DND-41 (cell line): ENCODE results near the gene RIMKLA.

Experiments used
- ATAC-seq: fragments of 200-7000 bp; cut with Tn5 transposase; 3 replicates; pipeline ENCODE4 v1.9.1; 2021; ENCODE audit warnings: low read depth; ENCODE audit not compliant: insufficient read depth
- DNase-seq: peaks from one replicate; pipeline ENCODE4 v3.0.0-alpha.2; 2020
- H2AFZ ChIP-seq: 2 replicates; pipeline ENCODE4 v1.6.0; 2012; ENCODE audit warnings: low read depth, low read length
- H3K27ac ChIP-seq: 2 replicates; pipeline ENCODE4 v1.5.1; 2012; ENCODE audit warnings: low read length, inconsistent platforms
- H3K27me3 ChIP-seq: fragments of 200-600 bp; sonication (generic); 2 replicates; pipeline ENCODE4 v1.6.0; 2012; ENCODE audit warnings: low read length, mild to moderate bottlenecking, inconsistent platforms; ENCODE audit not compliant: insufficient read depth, poor library complexity
- H3K36me3 ChIP-seq: 2 replicates; pipeline ENCODE4 v1.5.1; 2012; ENCODE audit warnings: low read length, inconsistent platforms; ENCODE audit not compliant: insufficient read depth
- H3K4me1 ChIP-seq: 2 replicates; pipeline ENCODE4 v1.5.1; 2012; ENCODE audit warnings: mild to moderate bottlenecking, low read length; ENCODE audit not compliant: insufficient read depth
- H3K4me2 ChIP-seq: 2 replicates; pipeline ENCODE4 v1.6.0; 2012; ENCODE audit warnings: mild to moderate bottlenecking, moderate library complexity, low read length, inconsistent platforms; ENCODE audit not compliant: insufficient read depth
- H3K4me3 ChIP-seq, 2 experiments: fragments of 200-600 bp in 1 of 2; shearing (Covaris generic) in 1 of 2; 2 replicates each; pipeline ENCODE4 v1.5.1; 2012 to 2016; ENCODE audit warnings: inconsistent platforms in 2 of 2, low read length in 2 of 2, mild to moderate bottlenecking in 2 of 2, low read depth in 1 of 2, moderate library complexity in 1 of 2
- H3K79me2 ChIP-seq: 2 replicates; pipeline ENCODE4 v1.6.0; 2012; ENCODE audit warnings: low read length, inconsistent platforms; ENCODE audit not compliant: insufficient read depth
- H3K9ac ChIP-seq: 2 replicates; pipeline ENCODE4 v1.6.0; 2012; ENCODE audit warnings: low read depth, mild to moderate bottlenecking, inconsistent platforms, low read length, moderate library complexity
- H3K9me3 ChIP-seq: 2 replicates; pipeline ENCODE4 v1.5.1; 2012; ENCODE audit warnings: low read length, moderate library complexity, mild to moderate bottlenecking, inconsistent platforms; ENCODE audit not compliant: insufficient read depth, severe bottlenecking
- H4K20me1 ChIP-seq: 2 replicates; pipeline ENCODE4 v1.6.0; 2012; ENCODE audit warnings: low read length; ENCODE audit not compliant: insufficient read depth
- EZH2 ChIP-seq: IDR thresholded peaks from 3 replicates; pipeline ENCODE4 v1.6.1; 2012; ENCODE audit warnings: borderline replicate concordance, low read depth, mild to moderate bottlenecking, moderate library complexity, low read length, inconsistent platforms; ENCODE audit not compliant: severe bottlenecking
- TF ChIP-seq, protein P1 (sequence below): IDR thresholded peaks from 2 replicates; pipeline ENCODE4 v1.5.1; 2012; ENCODE audit warnings: borderline replicate concordance, low read length, moderate library complexity, mild to moderate bottlenecking; ENCODE audit not compliant: poor library complexity, severe bottlenecking; ENCODE audit errors: extremely low read depth

Gene RIMKLA

GRCh38 chr1:42430286-42431135 lies 49.9 kb downstream of the RIMKLA start:
- Histone ChIP-seq H3K27ac (no peak overlapping the region), H2AFZ (no peak overlapping the region), H4K20me1 (no peaks in the 10 kb centered on the region), H3K9me3 (no peaks in the 10 kb centered on the region), H3K9ac (no peak overlapping the region), H3K4me1 (no peaks in the 10 kb centered on the region), H3K79me2 (no peaks in the 10 kb centered on the region), H3K27me3 (no peaks in the 10 kb centered on the region), H3K4me2 (no peak overlapping the region), H3K36me3 (no peaks in the 10 kb centered on the region), H3K4me3 (no peak overlapping the region)
- DNase-seq (no peak), ATAC-seq (no peak)
- TF ChIP-seq EZH2 = no peak
- TF ChIP-seq, protein P1, sequence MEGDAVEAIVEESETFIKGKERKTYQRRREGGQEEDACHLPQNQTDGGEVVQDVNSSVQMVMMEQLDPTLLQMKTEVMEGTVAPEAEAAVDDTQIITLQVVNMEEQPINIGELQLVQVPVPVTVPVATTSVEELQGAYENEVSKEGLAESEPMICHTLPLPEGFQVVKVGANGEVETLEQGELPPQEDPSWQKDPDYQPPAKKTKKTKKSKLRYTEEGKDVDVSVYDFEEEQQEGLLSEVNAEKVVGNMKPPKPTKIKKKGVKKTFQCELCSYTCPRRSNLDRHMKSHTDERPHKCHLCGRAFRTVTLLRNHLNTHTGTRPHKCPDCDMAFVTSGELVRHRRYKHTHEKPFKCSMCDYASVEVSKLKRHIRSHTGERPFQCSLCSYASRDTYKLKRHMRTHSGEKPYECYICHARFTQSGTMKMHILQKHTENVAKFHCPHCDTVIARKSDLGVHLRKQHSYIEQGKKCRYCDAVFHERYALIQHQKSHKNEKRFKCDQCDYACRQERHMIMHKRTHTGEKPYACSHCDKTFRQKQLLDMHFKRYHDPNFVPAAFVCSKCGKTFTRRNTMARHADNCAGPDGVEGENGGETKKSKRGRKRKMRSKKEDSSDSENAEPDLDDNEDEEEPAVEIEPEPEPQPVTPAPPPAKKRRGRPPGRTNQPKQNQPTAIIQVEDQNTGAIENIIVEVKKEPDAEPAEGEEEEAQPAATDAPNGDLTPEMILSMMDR = no peak

GRCh38 chr1:42431514-42431913 lies 50.9 kb downstream of the RIMKLA start:
- Histone ChIP-seq H3K36me3 (no peaks in the 10 kb centered on the region), H3K4me2 (no peak overlapping the region), H3K4me3 (no peak overlapping the region), H3K4me1 (no peaks in the 10 kb centered on the region), H3K27ac (no peak overlapping the region), H2AFZ (no peak overlapping the region), H3K9me3 (no peaks in the 10 kb centered on the region), H3K79me2 (no peaks in the 10 kb centered on the region), H3K27me3 (no peaks in the 10 kb centered on the region), H4K20me1 (no peaks in the 10 kb centered on the region), H3K9ac (no peak overlapping the region)
- DNase-seq = no peak
- no peak for ATAC-seq
- TF ChIP-seq, protein P1 = no peak
- no peak for TF ChIP-seq EZH2

DNA sequence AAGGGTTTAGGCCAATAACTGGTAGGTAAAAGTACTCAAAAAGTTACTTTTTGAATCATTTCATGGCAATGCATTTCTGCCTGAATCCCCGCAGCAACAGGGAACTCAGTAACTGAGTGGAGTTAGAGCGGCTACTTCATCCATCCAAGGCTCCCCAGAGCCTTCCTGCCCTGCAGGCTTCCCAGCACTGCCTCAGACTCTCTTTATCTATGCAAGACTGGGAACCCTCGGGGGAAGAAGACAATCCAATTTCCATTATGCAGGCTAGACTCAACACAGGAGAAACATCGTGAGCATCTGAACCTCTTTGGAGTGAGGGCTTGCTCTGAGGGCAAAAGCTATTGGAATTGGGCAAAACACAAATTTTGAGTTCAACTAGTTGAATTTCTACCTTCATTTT lies 52.1 kb downstream of the RIMKLA start:
- no peaks in the 10 kb centered on the region for H4K20me1 ChIP-seq
- no peak for TF ChIP-seq EZH2
- TF ChIP-seq, protein P1 = no peak
- no peak overlapping the region for H3K9ac ChIP-seq
- no peak overlapping the region for H2AFZ ChIP-seq
- H3K9me3 ChIP-seq = no peaks in the 10 kb centered on the region
- no peaks in the 10 kb centered on the region for H3K4me1 ChIP-seq
- no peak for DNase-seq
- no peaks in the 10 kb centered on the region for H3K36me3 ChIP-seq
- no peak overlapping the region for H3K27ac ChIP-seq
- H3K4me3 ChIP-seq = no peak overlapping the region
- H3K27me3 ChIP-seq = no peaks in the 10 kb centered on the region
- no peak for ATAC-seq
- H3K4me2 ChIP-seq = no peak overlapping the region
- H3K79me2 ChIP-seq = no peaks in the 10 kb centered on the region
